Natural killer cell (primary cell): ENCODE results near the gene GSC. TPM values are rescaled to one million over a fixed set of nuclear protein-coding genes. Genes with fewer than 3 reads are reported as not detected.
A peak's percentile ranks its signal among the peaks of the same experiment; 100 is the strongest.

Source experiments
- ATAC-seq, 3 donors: fragments of 150-1000 bp in 2 of 3; fragments of 200-7000 bp in 1 of 3; cut with Tn5 transposase; 1 replicate in 1 of 3; 2 replicates in 2 of 3; pipeline ENCODE4 v1.10.0; 2021; ENCODE audit warnings: mild to moderate bottlenecking in 2 of 3, moderate library complexity in 2 of 3
- DNase-seq, 2 donors: peaks; one replicate each; pipeline versions ENCODE4 v3.0.0 to v3.0.0-alpha.2; 2013 to 2021; ENCODE audit warnings: mixed read lengths in 1 of 2
- H3K27ac ChIP-seq: one replicate; pipeline ENCODE4 v1.5.1; 2013; ENCODE audit warnings: mild to moderate bottlenecking, low read length
- H3K27me3 ChIP-seq: one replicate; pipeline ENCODE4 v1.6.1; 2013; ENCODE audit warnings: low read length; ENCODE audit not compliant: control insufficient read depth, insufficient read depth
- H3K36me3 ChIP-seq: one replicate; pipeline ENCODE4 v1.6.1; 2013; ENCODE audit warnings: low read length; ENCODE audit not compliant: control insufficient read depth, insufficient read depth
- H3K4me1 ChIP-seq: one replicate; pipeline ENCODE4 v1.6.1; 2013; ENCODE audit warnings: low read length; ENCODE audit not compliant: control insufficient read depth, insufficient read depth
- H3K4me3 ChIP-seq: one replicate; pipeline ENCODE4 v1.5.1; 2013; ENCODE audit warnings: low read length
- H3K9me3 ChIP-seq: one replicate; pipeline ENCODE4 v1.6.1; 2013; ENCODE audit warnings: low read length; ENCODE audit not compliant: control insufficient read depth, insufficient read depth
- H3K27ac Mint-ChIP-seq, 2 donors: one replicate each; pipeline ENCODE4 v1.8.0; 2022; ENCODE audit warnings: mild to moderate bottlenecking in 2 of 2, mixed read lengths in 2 of 2, moderate library complexity in 1 of 2
- H3K27me3 Mint-ChIP-seq, 2 donors: one replicate each; pipeline ENCODE4 v1.8.0; 2022; ENCODE audit warnings: low read depth in 2 of 2, mixed read lengths in 2 of 2
- H3K36me3 Mint-ChIP-seq: one replicate; pipeline ENCODE4 v1.8.0; 2022; ENCODE audit warnings: mixed read lengths
- H3K4me1 Mint-ChIP-seq, 2 donors: one replicate each; pipeline ENCODE4 v1.8.0; 2022; ENCODE audit warnings: mixed read lengths in 2 of 2
- H3K4me3 Mint-ChIP-seq: one replicate; pipeline ENCODE4 v1.8.0; 2022; ENCODE audit warnings: mild to moderate bottlenecking, moderate library complexity, mixed read lengths
- H3K9me3 Mint-ChIP-seq, 2 donors: one replicate each; pipeline ENCODE4 v1.8.0; 2022; ENCODE audit warnings: mixed read lengths in 2 of 2
- CTCF ChIP-seq: fragments of 200-600 bp; IDR thresholded peaks from one replicate; pipeline ENCODE4 v1.8.0; 2022; ENCODE audit warnings: antibody characterized with exemption
- WGBS: methylation state at CpG from one replicate; pipeline ENCODE4 v1.1.7; 2013; ENCODE audit warnings: missing lambda C conversion rate; ENCODE audit not compliant: insufficient coverage; 5-methylcytosine and 5-hydroxymethylcytosine counted together
- intact Hi-C: fragments of 100-400 bp; cut with micrococcal nuclease; formaldehyde crosslinking; loops from one replicate; pipeline ENCODE4 v1.14.2; 2022
- total RNA-seq, 4 donors: library from RNA; stranded (reverse); fragments of 120-200 nt in 1 of 4; gene quantifications; one replicate each; pipeline versions ENCODE4 v1.2.3 to v1.2.4, GENCODE V29; 2013 to 2022

The GSC gene
- total RNA-seq, 3 donors from 2014 or later (not counting 1 experiment from before 2014, with no cell fraction given) = 0.28 to 2.1 (median 0.77) TPM

- peaks cover 25 to 28% of the 10 kb centered on the region in 2 donors for H3K4me1 Mint-ChIP-seq
- DNase-seq = no peak
- H3K9me3 ChIP-seq = no peaks in the 10 kb centered on the region
- intact Hi-C loops = no loop called here
- peaks cover 70 to 86% of the 10 kb centered on the region in 2 donors for H3K27me3 Mint-ChIP-seq
- 12% methylated on average over 12 of the region's 14 CpGs for WGBS
- no peaks in the 10 kb centered on the region for H3K9me3 Mint-ChIP-seq
- H3K36me3 Mint-ChIP-seq = peaks cover 8% of the 10 kb centered on the region
- H3K27me3 ChIP-seq = peaks cover 68% of the 10 kb centered on the region
- H3K36me3 ChIP-seq = no peaks in the 10 kb centered on the region
- H3K4me3 ChIP-seq = no peak overlapping the region
- no peak overlapping the region for H3K27ac Mint-ChIP-seq
- no peak overlapping the region for H3K4me3 Mint-ChIP-seq
- H3K27ac ChIP-seq = no peak overlapping the region
- TF ChIP-seq CTCF = no peak
- peaks cover 14% of the 10 kb centered on the region for H3K4me1 ChIP-seq
- no peak for ATAC-seq
These were observed 2.1 kb upstream of the GSC start for GRCh38 chr14:94771906-94772490.

- peaks cover 25 to 28% of the 10 kb centered on the region in 2 donors for H3K4me1 Mint-ChIP-seq
- no peaks in the 10 kb centered on the region for H3K9me3 Mint-ChIP-seq
- no peak overlapping the region for H3K27ac Mint-ChIP-seq
- ATAC-seq (no peak), DNase-seq (no peak)
- no peaks in the 10 kb centered on the region for H3K36me3 ChIP-seq
- H3K27me3 ChIP-seq = peaks cover 64% of the 10 kb centered on the region
- no peaks in the 10 kb centered on the region for H3K9me3 ChIP-seq
- peaks cover 70 to 84% of the 10 kb centered on the region in 2 donors for H3K27me3 Mint-ChIP-seq
- H3K27ac ChIP-seq = no peak overlapping the region
- intact Hi-C loops = no loop called here
- peaks cover 14% of the 10 kb centered on the region for H3K4me1 ChIP-seq
- H3K4me3 Mint-ChIP-seq = no peak overlapping the region
- TF ChIP-seq CTCF = no peak
- H3K36me3 Mint-ChIP-seq = peaks cover 8% of the 10 kb centered on the region
- no peak overlapping the region for H3K4me3 ChIP-seq
- 13% methylated on average over 54 of the region's 54 CpGs for WGBS
These were observed 1.4 kb upstream of the GSC start for GRCh38 chr14:94771158-94771905.

GRCh38 chr14:94770815-94771157 is 873 bp upstream of the GSC start:
- no peaks in the 10 kb centered on the region for H3K9me3 Mint-ChIP-seq
- H3K36me3 ChIP-seq = no peaks in the 10 kb centered on the region
- H3K9me3 ChIP-seq = no peaks in the 10 kb centered on the region
- peak overlapping the region; percentile 71 for H3K4me3 Mint-ChIP-seq
- H3K36me3 Mint-ChIP-seq = peaks cover 5% of the 10 kb centered on the region
- intact Hi-C loops = no loop called here
- DNase-seq (no peak), ATAC-seq (no peak)
- H3K4me3 ChIP-seq = no peak overlapping the region
- TF ChIP-seq CTCF = no peak
- H3K4me1 ChIP-seq = peaks cover 14% of the 10 kb centered on the region
- 21% methylated on average over 5 of the region's 9 CpGs for WGBS
- peaks cover 24 to 26% of the 10 kb centered on the region in 2 donors for H3K4me1 Mint-ChIP-seq
- no peak overlapping the region for H3K27ac ChIP-seq
- H3K27me3 ChIP-seq = peaks cover 60% of the 10 kb centered on the region
- peaks cover 65 to 80% of the 10 kb centered on the region in 2 donors for H3K27me3 Mint-ChIP-seq
- H3K27ac Mint-ChIP-seq = no peak overlapping the region
